CMK (cell line): ENCODE data around the gene C11orf24.
A peak's percentile ranks its signal among the peaks of the same experiment; 100 is the strongest.
"Not testable (repeated sequence)": the region's sequence is repeated elsewhere in the genome, so short reads cannot be mapped to it uniquely, and the experiment has no call there.

Experiments used
- DNase-seq: peaks from one replicate; pipeline ENCODE4 v3.0.0-alpha.2; 2010; ENCODE audit warnings: low read depth

The C11orf24 gene

GRCh38 chr11:68271781-68272608 is at the start of gene C11orf24:
C11orf24 (minus strand) TSS chr11:68271973; CDS start chr11:68263767, 8,206 bp downstream.
- DNase-seq: peak; percentile 94

DNA sequence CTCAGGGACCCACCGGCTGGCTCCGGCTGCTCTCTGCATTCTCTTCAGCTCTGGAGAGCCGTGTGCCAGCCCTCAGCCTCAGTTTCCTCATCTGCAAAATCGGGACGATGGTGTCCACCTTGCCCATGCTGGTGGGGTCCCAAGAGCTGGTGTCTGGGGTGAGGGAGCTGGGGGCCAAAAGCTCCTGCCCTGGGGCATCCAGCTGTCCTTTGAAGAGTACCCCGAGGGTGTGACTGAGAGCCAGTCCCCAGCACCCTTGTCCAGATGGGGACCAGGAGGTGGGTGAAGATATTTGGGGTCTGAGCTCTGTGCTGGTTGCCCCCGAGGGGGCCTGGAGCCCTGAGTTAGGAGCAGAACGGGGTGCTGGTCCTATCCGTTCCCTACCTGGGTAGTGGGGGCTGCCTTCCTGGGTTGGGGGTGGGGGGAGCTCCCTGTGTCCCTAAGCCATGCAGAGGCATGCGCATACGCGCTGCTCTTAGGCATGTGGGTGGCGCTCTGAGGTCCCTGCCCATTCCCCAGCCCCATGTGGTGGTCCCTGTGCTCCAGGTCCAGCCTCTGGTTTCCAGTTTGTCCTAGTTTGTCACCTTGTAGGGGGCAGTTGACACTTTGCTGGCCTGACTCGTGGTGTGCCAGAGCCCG is 45.5 kb upstream of the C11orf24 start:
- no peak for DNase-seq

- no peak for DNase-seq
Observed at GRCh38 chr11:68315171-68315920, 43.6 kb upstream of the C11orf24 start.

DNA sequence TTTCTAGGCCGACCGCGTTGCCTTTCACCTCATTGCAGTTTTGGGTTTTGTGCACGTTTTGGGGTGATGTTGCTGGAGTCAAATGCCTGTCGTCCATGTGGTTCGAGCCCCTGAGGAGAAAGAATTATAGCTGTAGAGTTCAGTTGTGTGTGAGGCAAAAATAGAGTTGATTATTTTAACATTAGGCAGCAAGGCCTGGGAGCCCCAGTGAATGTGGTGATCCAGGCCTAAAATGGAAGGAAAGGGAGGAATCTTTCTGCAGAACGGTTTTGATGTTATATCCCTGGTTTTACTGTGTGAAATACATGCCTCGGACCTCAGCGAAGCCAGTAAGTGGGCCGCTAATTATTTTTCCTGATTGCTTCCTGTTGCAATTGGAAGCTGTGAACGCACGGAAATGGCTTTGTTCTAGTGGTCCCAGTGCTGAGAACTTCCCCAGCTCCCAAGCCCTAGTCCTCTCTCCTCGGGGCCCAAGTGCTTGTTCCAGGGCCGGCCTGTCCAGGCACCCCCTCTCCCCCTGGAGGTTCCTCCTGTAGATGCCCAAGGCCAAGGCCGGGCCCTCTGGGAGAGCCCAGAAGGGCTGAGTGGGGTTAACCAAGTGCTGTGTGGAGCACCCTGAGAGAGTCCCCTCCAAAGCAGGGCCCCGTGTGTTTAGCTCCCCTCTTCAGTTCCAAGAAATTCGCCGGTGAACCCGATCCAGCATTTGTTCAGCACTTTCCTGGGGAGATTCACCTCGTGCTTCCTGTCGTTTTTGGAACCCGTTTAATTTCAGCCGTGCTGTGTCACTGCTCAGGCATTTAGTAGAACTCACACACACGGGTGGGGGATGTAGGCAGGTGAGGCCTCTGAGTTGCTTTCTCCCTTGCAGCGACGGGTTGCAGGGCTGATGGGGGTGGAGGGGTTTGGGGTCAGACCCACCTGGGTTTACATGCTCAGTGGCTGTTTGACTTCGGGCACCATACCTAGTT is 42.7 kb upstream of the C11orf24 start:
- DNase-seq: no peak

DNA sequence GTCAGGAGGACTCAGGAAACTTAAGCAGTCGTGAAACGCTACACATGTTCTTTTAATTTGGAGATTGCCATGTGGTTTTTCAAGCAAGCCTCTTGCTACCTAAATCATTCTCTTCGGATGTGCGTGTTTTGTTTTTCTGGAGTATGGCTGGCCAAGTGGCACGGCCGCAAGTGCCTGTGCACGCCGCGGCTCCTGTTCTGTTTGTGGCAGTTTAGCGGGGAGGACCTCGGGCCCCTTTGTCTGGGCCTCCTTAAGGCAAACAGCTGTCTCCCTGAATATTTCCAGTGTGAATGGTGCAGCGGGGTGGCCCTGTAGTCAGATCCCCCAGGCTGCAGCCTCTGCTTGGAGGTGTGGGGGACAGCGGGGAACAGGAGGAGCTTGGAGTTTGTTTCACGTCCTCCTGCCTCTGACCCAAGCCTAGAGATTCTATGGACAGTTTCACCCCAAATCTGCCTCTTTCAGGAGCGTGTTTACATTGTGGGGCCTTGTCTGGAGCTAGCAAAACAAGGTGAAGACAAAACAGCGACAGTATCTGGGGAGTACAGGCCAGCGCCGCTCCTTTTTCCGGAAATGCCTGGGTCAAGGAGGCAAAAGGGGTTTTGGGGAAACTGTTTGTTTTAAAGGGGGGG is 41.9 kb upstream of the C11orf24 start:
- DNase-seq: no peak

GRCh38 chr11:68312780-68313573 is 41.2 kb upstream of the C11orf24 start:
- DNase-seq: no peak

- no peak for DNase-seq
Observed at GRCh38 chr11:68312117-68312779, 40.5 kb upstream of the C11orf24 start, which contains the start of gene LRP5. LRP5 (plus strand) TSS chr11:68312591; CDS start chr11:68312715, 124 bp downstream.

DNA sequence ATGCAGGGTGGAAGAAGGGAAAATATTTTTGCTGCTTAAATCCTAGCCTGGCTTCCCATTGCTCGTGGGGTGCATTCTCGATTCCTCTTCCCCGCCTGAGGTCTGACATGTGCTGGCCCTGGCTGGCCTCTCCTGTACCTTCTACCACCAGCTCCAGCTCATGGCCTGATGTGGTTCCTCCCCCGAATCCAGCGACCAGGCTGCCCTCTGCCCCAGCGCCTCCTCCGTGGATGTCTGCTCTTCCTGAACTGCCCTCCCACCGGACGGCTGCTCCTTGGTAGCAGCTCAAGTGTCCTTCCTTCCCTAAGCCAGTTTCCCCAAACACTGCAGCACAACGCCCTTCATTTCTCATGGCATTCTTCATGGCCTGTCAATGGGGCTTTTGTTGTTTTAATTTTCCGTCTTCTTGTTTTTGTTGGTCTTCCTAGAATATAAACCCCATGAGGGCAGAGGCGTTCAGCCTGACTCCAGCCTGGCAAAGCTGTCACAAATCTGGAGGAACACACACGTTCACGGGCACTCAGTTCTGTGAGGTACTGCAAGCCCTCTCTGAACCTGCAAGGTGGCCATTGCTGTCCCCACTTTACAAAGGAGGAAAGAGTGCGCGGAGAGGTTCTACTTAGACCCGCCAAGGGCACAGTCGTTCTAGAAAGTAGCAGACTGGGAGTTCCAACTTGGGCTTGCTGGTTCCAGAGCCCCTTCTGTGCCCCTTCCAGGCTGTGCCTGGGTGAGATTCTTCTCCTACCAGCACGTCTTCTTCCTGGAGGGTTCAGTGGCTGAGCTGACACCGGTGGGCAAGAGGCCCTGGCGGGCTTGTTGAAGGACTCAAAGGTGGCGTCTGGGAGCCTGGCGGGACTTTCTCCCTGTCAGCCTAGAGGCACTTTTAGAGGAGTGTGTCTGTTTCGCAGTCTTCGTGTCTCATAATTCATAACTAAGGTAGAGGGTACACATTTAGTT is 39.7 kb upstream of the C11orf24 start:
- DNase-seq: no peak

- no peak for DNase-seq
Observed at GRCh38 chr11:68309621-68310185, 37.9 kb upstream of the C11orf24 start.

DNA sequence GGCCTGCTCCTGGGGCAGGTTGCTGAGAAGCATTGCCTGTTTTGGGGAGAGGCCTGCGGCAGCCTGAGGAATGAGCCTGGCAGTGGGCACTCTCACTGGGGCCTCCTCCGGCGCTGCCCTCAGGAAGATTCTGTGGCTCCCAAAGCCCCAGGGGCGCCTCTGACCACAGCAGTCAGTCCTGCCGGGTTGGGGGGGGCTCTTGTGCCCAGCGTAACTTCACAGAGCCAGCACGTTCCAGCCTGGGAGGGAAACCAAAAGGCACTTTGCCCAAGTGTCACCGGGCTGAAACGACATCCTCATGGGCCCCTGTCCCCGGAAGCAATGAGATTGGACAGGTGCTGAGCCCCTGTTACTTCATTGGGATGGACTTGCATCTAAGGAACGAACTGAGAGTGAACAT is 36.3 kb upstream of the C11orf24 start:
- no peak for DNase-seq

GRCh38 chr11:68306636-68307035 is 34.9 kb upstream of the C11orf24 start:
- no peak for DNase-seq

- no peak for DNase-seq
Observed at GRCh38 chr11:68303982-68304780, 32.4 kb upstream of the C11orf24 start.

DNA sequence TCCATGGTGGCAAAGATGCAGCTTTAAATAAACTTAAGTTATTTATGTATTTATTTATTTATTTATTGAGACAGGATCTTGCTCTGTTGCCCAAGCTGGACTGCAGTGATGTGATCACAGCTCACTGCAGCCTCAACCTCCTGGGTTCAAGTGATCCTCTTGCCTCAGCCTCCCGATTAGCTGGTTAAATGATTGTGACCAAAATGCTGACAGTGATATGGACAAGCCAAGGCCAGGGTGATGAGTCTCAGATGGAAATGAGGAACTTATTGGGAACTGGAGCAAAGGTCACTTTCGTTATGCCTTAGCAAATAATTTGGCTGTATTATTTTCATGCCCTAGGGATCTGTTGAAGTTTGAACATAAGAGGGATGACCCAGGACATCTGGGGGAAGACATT is 31.3 kb upstream of the C11orf24 start:
- DNase-seq: no peak

GRCh38 chr11:68302670-68303069 is 30.9 kb upstream of the C11orf24 start:
- DNase-seq: no peak

GRCh38 chr11:68302256-68302655 is 30.5 kb upstream of the C11orf24 start:
- DNase-seq: no peak

DNA sequence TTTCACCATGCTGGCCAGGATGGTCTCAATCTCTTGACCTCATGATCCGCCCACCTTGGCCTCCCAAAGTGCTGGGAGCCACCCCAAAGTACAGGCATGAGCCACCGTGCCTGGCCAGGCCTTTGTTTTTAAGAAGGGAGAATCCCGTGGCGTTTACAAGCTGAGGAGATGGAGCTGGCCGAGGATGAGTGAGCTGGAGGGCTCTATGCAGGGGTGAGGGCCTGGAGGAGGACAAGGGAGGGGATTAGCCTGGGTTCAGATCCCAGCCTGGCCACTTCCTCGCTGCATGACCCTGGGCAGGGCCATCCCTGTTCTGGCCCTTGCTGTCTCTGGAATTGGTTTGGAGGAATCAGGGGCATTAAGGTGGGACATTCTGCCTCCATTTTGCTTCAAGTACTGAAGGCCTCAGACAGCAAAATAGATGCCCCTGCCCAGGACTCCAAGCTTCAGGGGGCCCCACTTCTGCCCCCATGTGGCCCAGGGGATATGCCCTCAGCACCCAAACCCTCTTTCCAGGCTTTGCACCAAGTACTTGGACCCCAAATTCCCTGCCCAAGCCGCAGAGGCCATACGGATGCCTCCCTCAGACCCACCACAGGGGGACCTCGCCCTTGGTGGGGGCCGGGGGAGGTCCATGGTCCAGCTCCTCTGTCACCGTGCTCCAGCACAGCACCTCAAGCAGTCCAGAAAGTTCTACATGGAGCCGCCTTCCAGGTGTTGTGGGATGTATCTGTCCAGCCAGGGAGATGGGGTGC is 28.5 kb upstream of the C11orf24 start:
- DNase-seq: no peak

DNA sequence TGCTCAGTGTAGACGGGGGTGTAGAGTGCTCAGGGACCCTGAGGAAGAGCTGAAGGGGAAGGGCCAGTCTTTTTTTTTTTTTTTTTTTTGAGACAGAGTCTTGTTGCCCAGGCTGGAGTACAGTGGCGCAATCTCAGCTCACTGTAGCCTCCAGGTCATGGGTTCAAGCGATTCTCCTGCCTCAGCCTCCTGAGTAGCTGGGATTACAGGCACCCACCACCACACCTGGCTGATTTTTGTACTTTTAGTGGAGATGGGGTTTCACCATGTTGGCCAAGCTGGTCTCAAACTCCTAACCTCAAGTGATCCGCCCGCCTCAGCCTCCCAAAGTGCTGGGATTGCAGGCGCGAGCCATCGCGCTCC is 27.7 kb upstream of the C11orf24 start:
- DNase-seq: not testable (repeated sequence)
